HEK293 (cell line): ENCODE results near the gene KLHL10.

Experiments used
- BCL11B ChIP-seq: fragments of 450-650 bp; formaldehyde crosslinking; IDR thresholded peaks from 2 replicates; pipeline ENCODE4 v1.5.1; 2016; ENCODE audit warnings: low read depth, missing biosample characterization, missing genetic modification characterization
- IKZF3 ChIP-seq: fragments of 450-650 bp; IDR thresholded peaks from 2 replicates; pipeline ENCODE4 v1.5.0; 2018; ENCODE audit warnings: missing biosample characterization, mild to moderate bottlenecking, missing genetic modification characterization, moderate library complexity
- KLF10 ChIP-seq: fragments of 450-650 bp; IDR thresholded peaks from 2 replicates; pipeline ENCODE4 v1.5.1; 2018; ENCODE audit warnings: missing biosample characterization, mild to moderate bottlenecking, missing genetic modification characterization
- KLF16 ChIP-seq: fragments of 450-650 bp; formaldehyde crosslinking; IDR thresholded peaks from 2 replicates; pipeline ENCODE4 v1.5.1; 2017; ENCODE audit warnings: missing biosample characterization, missing genetic modification characterization
- OSR2 ChIP-seq: fragments of 450-650 bp; formaldehyde crosslinking; IDR thresholded peaks from 2 replicates; pipeline ENCODE4 v1.5.1; 2016; ENCODE audit warnings: missing biosample characterization, missing genetic modification characterization
- SP2 ChIP-seq: fragments of 450-650 bp; formaldehyde crosslinking; IDR thresholded peaks from 2 replicates; pipeline ENCODE4 v1.5.1; 2016; ENCODE audit warnings: missing biosample characterization, missing genetic modification characterization
- YY2 ChIP-seq: fragments of 450-650 bp; formaldehyde crosslinking; IDR thresholded peaks from 2 replicates; pipeline ENCODE4 v1.5.1; 2016; ENCODE audit warnings: missing biosample characterization, missing genetic modification characterization
- ZBTB17 ChIP-seq: fragments of 450-650 bp; formaldehyde crosslinking; IDR thresholded peaks from 2 replicates; pipeline ENCODE4 v1.5.1; 2016; ENCODE audit warnings: missing biosample characterization, missing genetic modification characterization
- ZBTB20 ChIP-seq: fragments of 450-650 bp; formaldehyde crosslinking; IDR thresholded peaks from 2 replicates; pipeline ENCODE4 v1.5.1; 2016; ENCODE audit warnings: missing biosample characterization, missing genetic modification characterization
- ZBTB7A ChIP-seq: fragments of 450-650 bp; formaldehyde crosslinking; IDR thresholded peaks from 2 replicates; pipeline ENCODE4 v1.5.1; 2016; ENCODE audit warnings: low read depth, missing biosample characterization, missing genetic modification characterization
- ZEB2 ChIP-seq: fragments of 450-650 bp; formaldehyde crosslinking; IDR thresholded peaks from 2 replicates; pipeline ENCODE4 v1.5.1; 2016; ENCODE audit warnings: missing biosample characterization, missing genetic modification characterization
- ZFP37 ChIP-seq: fragments of 450-650 bp; formaldehyde crosslinking; IDR thresholded peaks from 2 replicates; pipeline ENCODE4 v1.5.1; 2016; ENCODE audit warnings: missing biosample characterization, missing genetic modification characterization
- ZNF16 ChIP-seq: fragments of 450-650 bp; formaldehyde crosslinking; IDR thresholded peaks from 2 replicates; pipeline ENCODE4 v1.5.1; 2016; ENCODE audit warnings: low read depth, missing biosample characterization, missing genetic modification characterization
- ZNF2 ChIP-seq: fragments of 450-650 bp; formaldehyde crosslinking; IDR thresholded peaks from 2 replicates; pipeline ENCODE4 v1.5.1; 2016; ENCODE audit warnings: missing biosample characterization, missing genetic modification characterization
- ZNF335 ChIP-seq: fragments of 450-650 bp; formaldehyde crosslinking; conservative IDR thresholded peaks from 2 replicates; pipeline ENCODE4 v1.5.1; 2016; ENCODE audit warnings: missing biosample characterization, missing genetic modification characterization
- ZNF416 ChIP-seq: fragments of 450-650 bp; formaldehyde crosslinking; IDR thresholded peaks from 2 replicates; pipeline ENCODE4 v1.5.1; 2016; ENCODE audit warnings: missing biosample characterization, missing genetic modification characterization
- ZNF433 ChIP-seq: fragments of 450-650 bp; formaldehyde crosslinking; IDR thresholded peaks from 2 replicates; pipeline ENCODE4 v1.5.1; 2016; ENCODE audit warnings: missing biosample characterization, missing genetic modification characterization, low read depth
- ZNF521 ChIP-seq: fragments of 450-650 bp; formaldehyde crosslinking; IDR thresholded peaks from 2 replicates; pipeline ENCODE4 v1.5.1; 2017; ENCODE audit warnings: missing biosample characterization, mild to moderate bottlenecking, missing genetic modification characterization
- ZNF555 ChIP-seq: fragments of 450-650 bp; formaldehyde crosslinking; conservative IDR thresholded peaks from 2 replicates; pipeline ENCODE4 v1.5.1; 2017; ENCODE audit warnings: missing biosample characterization, mild to moderate bottlenecking, missing genetic modification characterization, inconsistent platforms
- ZNF610 ChIP-seq: fragments of 450-650 bp; formaldehyde crosslinking; IDR thresholded peaks from 2 replicates; pipeline ENCODE4 v1.5.1; 2016; ENCODE audit warnings: missing biosample characterization, missing genetic modification characterization, borderline replicate concordance
- ZNF629 ChIP-seq: fragments of 450-650 bp; formaldehyde crosslinking; IDR thresholded peaks from 2 replicates; pipeline ENCODE4 v1.5.1; 2017; ENCODE audit warnings: missing biosample characterization, missing genetic modification characterization
- ZNF654 ChIP-seq: fragments of 450-650 bp; formaldehyde crosslinking; IDR thresholded peaks from 2 replicates; pipeline ENCODE4 v1.5.1; 2016; ENCODE audit warnings: low read depth, missing biosample characterization, missing genetic modification characterization
- ZNF777 ChIP-seq: fragments of 450-650 bp; formaldehyde crosslinking; IDR thresholded peaks from 2 replicates; pipeline ENCODE4 v1.5.1; 2017; ENCODE audit warnings: missing biosample characterization, missing genetic modification characterization, borderline replicate concordance
- TF ChIP-seq, protein P1 (sequence below): fragments of 450-650 bp; formaldehyde crosslinking; IDR thresholded peaks from 2 replicates; pipeline ENCODE4 v1.5.1; 2016; ENCODE audit warnings: missing biosample characterization, missing genetic modification characterization
- TF ChIP-seq, protein P2 (sequence below): fragments of 450-650 bp; formaldehyde crosslinking; IDR thresholded peaks from 2 replicates; pipeline ENCODE4 v1.5.1; 2017; ENCODE audit warnings: missing biosample characterization, missing genetic modification characterization
- TF ChIP-seq, protein P3 (sequence below): fragments of 450-650 bp; formaldehyde crosslinking; IDR thresholded peaks from 2 replicates; pipeline ENCODE4 v1.5.1; 2016; ENCODE audit warnings: missing biosample characterization, missing genetic modification characterization
- TF ChIP-seq, protein P4 (sequence below): fragments of 450-650 bp; IDR thresholded peaks from 2 replicates; pipeline ENCODE4 v1.5.1; 2018; ENCODE audit warnings: missing biosample characterization, mild to moderate bottlenecking, missing genetic modification characterization
- TF ChIP-seq, protein P5 (sequence below): fragments of 450-650 bp; formaldehyde crosslinking; IDR thresholded peaks from 2 replicates; pipeline ENCODE4 v1.5.1; 2017; ENCODE audit warnings: missing biosample characterization, missing genetic modification characterization
- TF ChIP-seq, protein P6 (sequence below): fragments of 450-650 bp; formaldehyde crosslinking; IDR thresholded peaks from 2 replicates; pipeline ENCODE4; 2016; ENCODE audit warnings: missing biosample characterization, missing genetic modification characterization
- TF ChIP-seq, protein P7 (sequence below): fragments of 450-650 bp; formaldehyde crosslinking; optimal IDR thresholded peaks from 2 replicates; pipeline ENCODE3; 2016; ENCODE audit warnings: missing biosample characterization, mild to moderate bottlenecking, missing genetic modification characterization

KLHL10 gene

DNA sequence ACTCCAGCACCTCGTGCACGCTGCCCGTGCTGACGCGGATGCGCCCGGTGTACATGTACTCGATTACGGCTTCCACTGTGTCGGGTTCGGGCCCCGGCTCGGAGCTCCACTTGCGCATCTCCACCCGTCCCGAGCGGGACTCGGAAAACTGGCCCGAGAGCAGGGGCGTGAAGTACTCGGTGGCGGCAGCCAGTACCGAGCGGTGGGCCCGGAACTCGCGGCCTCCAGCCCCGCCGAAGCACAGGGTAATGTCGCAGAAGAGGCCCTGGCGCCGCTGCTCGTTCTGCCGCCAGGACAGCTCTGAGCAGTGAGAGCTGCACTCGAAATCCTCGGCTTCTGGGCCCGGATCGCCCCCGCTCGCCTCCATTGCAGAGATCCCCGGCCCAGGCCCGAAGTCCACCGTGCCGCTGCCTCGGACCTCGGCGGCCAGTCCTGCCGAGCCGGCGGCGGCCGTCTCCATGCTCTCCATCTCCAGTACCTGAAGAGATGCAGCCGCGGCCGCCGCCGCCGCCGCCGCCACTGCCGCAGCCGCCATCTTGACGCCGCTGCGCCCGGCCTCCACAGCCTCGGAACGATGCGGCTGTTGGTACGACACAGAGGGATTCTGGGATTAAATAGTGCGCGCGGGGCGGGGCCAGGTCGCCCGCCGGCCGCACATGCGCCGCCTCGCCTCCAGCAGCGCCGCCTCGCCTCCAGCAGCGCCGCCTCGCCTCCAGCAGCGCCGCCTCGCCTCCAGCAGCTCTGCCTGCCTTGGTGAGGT is 27.4 kb downstream of the KLHL10 start, which contains the start of gene KLHL11 (continued):
- TF ChIP-seq ZBTB7A (tag by site-specific recombination): 0 out of 2 replicates have a peak, but pooled peaks have one; percentile 2
- TF ChIP-seq, protein P1, sequence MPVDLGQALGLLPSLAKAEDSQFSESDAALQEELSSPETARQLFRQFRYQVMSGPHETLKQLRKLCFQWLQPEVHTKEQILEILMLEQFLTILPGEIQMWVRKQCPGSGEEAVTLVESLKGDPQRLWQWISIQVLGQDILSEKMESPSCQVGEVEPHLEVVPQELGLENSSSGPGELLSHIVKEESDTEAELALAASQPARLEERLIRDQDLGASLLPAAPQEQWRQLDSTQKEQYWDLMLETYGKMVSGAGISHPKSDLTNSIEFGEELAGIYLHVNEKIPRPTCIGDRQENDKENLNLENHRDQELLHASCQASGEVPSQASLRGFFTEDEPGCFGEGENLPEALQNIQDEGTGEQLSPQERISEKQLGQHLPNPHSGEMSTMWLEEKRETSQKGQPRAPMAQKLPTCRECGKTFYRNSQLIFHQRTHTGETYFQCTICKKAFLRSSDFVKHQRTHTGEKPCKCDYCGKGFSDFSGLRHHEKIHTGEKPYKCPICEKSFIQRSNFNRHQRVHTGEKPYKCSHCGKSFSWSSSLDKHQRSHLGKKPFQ (tag by site-specific recombination): no peak
- no peak for TF ChIP-seq SP2 (tag by site-specific recombination)
- TF ChIP-seq, protein P2, sequence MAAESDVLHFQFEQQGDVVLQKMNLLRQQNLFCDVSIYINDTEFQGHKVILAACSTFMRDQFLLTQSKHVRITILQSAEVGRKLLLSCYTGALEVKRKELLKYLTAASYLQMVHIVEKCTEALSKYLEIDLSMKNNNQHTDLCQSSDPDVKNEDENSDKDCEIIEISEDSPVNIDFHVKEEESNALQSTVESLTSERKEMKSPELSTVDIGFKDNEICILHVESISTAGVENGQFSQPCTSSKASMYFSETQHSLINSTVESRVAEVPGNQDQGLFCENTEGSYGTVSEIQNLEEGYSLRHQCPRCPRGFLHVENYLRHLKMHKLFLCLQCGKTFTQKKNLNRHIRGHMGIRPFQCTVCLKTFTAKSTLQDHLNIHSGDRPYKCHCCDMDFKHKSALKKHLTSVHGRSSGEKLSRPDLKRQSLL (tag by site-specific recombination): 0 out of 2 replicates have a peak, but pooled peaks have one; percentile 35
- TF ChIP-seq ZNF555 (tag by site-specific recombination): no peak
- TF ChIP-seq, protein P3, sequence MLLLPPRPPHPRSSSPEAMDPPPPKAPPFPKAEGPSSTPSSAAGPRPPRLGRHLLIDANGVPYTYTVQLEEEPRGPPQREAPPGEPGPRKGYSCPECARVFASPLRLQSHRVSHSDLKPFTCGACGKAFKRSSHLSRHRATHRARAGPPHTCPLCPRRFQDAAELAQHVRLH (tag by site-specific recombination): no peak
- TF ChIP-seq IKZF3 (tag by site-specific recombination): peak; percentile 72; the same call in 1 of the 2 replicates
- 0 out of 2 replicates have a peak, but pooled peaks have one; percentile 32 for TF ChIP-seq ZNF16 (tag by site-specific recombination)
- TF ChIP-seq, protein P4, sequence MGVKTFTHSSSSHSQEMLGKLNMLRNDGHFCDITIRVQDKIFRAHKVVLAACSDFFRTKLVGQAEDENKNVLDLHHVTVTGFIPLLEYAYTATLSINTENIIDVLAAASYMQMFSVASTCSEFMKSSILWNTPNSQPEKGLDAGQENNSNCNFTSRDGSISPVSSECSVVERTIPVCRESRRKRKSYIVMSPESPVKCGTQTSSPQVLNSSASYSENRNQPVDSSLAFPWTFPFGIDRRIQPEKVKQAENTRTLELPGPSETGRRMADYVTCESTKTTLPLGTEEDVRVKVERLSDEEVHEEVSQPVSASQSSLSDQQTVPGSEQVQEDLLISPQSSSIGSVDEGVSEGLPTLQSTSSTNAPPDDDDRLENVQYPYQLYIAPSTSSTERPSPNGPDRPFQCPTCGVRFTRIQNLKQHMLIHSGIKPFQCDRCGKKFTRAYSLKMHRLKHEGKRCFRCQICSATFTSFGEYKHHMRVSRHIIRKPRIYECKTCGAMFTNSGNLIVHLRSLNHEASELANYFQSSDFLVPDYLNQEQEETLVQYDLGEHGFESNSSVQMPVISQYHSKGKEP (tag by site-specific recombination): peak; percentile 69; the same call in 1 of the 2 replicates
- TF ChIP-seq ZNF629: peak; percentile 31; the same call in 1 of the 2 replicates
- TF ChIP-seq OSR2 (tag by site-specific recombination): no peak
- TF ChIP-seq ZNF433 (tag by site-specific recombination): no peak
- peak; percentile 84; the same call in 1 of the 2 replicates for TF ChIP-seq ZFP37
- TF ChIP-seq BCL11B (tag by site-specific recombination): no peak
- peak; percentile 77 for TF ChIP-seq KLF10 (tag by site-specific recombination)
- peak; percentile 90 for TF ChIP-seq YY2 (tag by site-specific recombination)
- peak; percentile 54; the same call in 1 of the 2 replicates for TF ChIP-seq ZNF335 (tag by site-specific recombination)
- TF ChIP-seq ZBTB17 (tag by site-specific recombination): peak; percentile 79
- TF ChIP-seq, protein P5, sequence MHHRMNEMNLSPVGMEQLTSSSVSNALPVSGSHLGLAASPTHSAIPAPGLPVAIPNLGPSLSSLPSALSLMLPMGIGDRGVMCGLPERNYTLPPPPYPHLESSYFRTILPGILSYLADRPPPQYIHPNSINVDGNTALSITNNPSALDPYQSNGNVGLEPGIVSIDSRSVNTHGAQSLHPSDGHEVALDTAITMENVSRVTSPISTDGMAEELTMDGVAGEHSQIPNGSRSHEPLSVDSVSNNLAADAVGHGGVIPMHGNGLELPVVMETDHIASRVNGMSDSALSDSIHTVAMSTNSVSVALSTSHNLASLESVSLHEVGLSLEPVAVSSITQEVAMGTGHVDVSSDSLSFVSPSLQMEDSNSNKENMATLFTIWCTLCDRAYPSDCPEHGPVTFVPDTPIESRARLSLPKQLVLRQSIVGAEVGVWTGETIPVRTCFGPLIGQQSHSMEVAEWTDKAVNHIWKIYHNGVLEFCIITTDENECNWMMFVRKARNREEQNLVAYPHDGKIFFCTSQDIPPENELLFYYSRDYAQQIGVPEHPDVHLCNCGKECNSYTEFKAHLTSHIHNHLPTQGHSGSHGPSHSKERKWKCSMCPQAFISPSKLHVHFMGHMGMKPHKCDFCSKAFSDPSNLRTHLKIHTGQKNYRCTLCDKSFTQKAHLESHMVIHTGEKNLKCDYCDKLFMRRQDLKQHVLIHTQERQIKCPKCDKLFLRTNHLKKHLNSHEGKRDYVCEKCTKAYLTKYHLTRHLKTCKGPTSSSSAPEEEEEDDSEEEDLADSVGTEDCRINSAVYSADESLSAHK (tag by site-specific recombination): no peak
- TF ChIP-seq ZNF521: no peak
- TF ChIP-seq, protein P6, sequence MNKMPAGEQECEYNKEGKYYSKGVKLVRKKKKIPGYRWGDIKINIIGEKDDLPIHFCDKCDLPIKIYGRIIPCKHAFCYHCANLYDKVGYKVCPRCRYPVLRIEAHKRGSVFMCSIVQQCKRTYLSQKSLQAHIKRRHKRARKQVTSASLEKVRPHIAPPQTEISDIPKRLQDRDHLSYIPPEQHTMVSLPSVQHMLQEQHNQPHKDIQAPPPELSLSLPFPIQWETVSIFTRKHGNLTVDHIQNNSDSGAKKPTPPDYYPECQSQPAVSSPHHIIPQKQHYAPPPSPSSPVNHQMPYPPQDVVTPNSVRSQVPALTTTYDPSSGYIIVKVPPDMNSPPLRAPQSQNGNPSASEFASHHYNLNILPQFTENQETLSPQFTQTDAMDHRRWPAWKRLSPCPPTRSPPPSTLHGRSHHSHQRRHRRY (tag by site-specific recombination): no peak
- TF ChIP-seq ZNF654: no peak
- TF ChIP-seq ZNF610: peak; percentile 40
- TF ChIP-seq ZNF2 (tag by site-specific recombination): peak; percentile 62; the same call in 1 of the 2 replicates
- peak; percentile 54 for TF ChIP-seq KLF16 (tag by site-specific recombination)
- TF ChIP-seq ZNF777 (tag by site-specific recombination): peak; percentile 49; the same call in 1 of the 2 replicates
- TF ChIP-seq ZEB2 (tag by site-specific recombination): peak; percentile 63
- peak; percentile 76 for TF ChIP-seq ZBTB20 (tag by site-specific recombination)
- TF ChIP-seq, protein P7, sequence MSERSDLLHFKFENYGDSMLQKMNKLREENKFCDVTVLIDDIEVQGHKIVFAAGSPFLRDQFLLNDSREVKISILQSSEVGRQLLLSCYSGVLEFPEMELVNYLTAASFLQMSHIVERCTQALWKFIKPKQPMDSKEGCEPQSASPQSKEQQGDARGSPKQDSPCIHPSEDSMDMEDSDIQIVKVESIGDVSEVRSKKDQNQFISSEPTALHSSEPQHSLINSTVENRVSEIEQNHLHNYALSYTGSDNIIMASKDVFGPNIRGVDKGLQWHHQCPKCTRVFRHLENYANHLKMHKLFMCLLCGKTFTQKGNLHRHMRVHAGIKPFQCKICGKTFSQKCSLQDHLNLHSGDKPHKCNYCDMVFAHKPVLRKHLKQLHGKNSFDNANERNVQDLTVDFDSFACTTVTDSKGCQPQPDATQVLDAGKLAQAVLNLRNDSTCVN (tag by site-specific recombination): peak; percentile 98
- TF ChIP-seq ZNF416 (tag by site-specific recombination): no peak
